Right lobe of liver (tissue), 4 donors: ENCODE data around the gene C10orf105.

Source experiments
- CTCF ChIP-seq, 4 donors: fragments of 200-600 bp in 3 of 4; fragments of 450-650 bp in 1 of 4; IDR thresholded peaks; one replicate each; pipeline versions ENCODE4 v1.5.1 to v1.8.0; 2016 to 2022; ENCODE audit warnings: antibody characterized with exemption in 4 of 4, mild to moderate bottlenecking in 2 of 4
- POLR2A ChIP-seq: fragments of 450-650 bp; IDR thresholded peaks from one replicate; pipeline ENCODE4 v1.6.1; 2017; ENCODE audit warnings: antibody characterized with exemption, mild to moderate bottlenecking
- donor health status: DM: no; HTN: no; CAD: no.
- donor health status: DM: no; HTN: no; CAD: no.
- donor health status: DM: no; HTN: yes; CAD: no.

GRCh38 chr10:71750986-71751385 is 31.4 kb upstream of the C10orf105 start:
- TF ChIP-seq CTCF (IDR thresholded peaks at IDR 0.05) (no peak), POLR2A (no peak)
